Astrocyte (in vitro differentiated cells and primary cell): ENCODE results near the gene STXBP5. TPM values are rescaled to one million over a fixed set of nuclear protein-coding genes. Genes with fewer than 3 reads are reported as not detected.

Source experiments
- DNase-seq: peaks from one replicate; pipeline ENCODE4 v3.0.0-alpha.2; 2010; ENCODE audit warnings: low read depth
- FAIRE-seq: peaks from 2 replicates; lab custom pipeline; 2011; peaks lifted over from hg19 to GRCh38; lab: Jason Lieb, UNC
- H2AFZ ChIP-seq: 2 replicates; pipeline ENCODE4 v1.6.0; 2012; ENCODE audit warnings: low read depth, low read length, inconsistent platforms
- H3K27ac ChIP-seq: 2 replicates; pipeline ENCODE4 v1.5.1; 2011; ENCODE audit warnings: low read depth, low read length, inconsistent platforms
- H3K27me3 ChIP-seq: 2 replicates; pipeline ENCODE4 v1.6.0; 2011; ENCODE audit warnings: low read length, inconsistent platforms; ENCODE audit not compliant: insufficient read depth
- H3K36me3 ChIP-seq: 2 replicates; pipeline ENCODE4 v1.5.1; 2011; ENCODE audit warnings: low read length, inconsistent platforms; ENCODE audit not compliant: insufficient read depth
- H3K4me1 ChIP-seq: 2 replicates; pipeline ENCODE4 v1.5.1; 2011; ENCODE audit warnings: low read length, inconsistent platforms; ENCODE audit not compliant: insufficient read depth
- H3K4me2 ChIP-seq: 2 replicates; pipeline ENCODE4 v1.6.0; 2012; ENCODE audit warnings: low read length, inconsistent platforms
- H3K4me3 ChIP-seq: 2 replicates; pipeline ENCODE4 v1.5.1; 2011; ENCODE audit warnings: low read depth, mild to moderate bottlenecking, low read length, inconsistent platforms; ENCODE audit not compliant: insufficient read depth
- H3K79me2 ChIP-seq: 2 replicates; pipeline ENCODE4 v1.6.0; 2012; ENCODE audit warnings: mild to moderate bottlenecking, low read length, inconsistent platforms; ENCODE audit not compliant: insufficient read depth
- H3K9ac ChIP-seq: 2 replicates; pipeline ENCODE4 v1.6.0; 2012; ENCODE audit warnings: mild to moderate bottlenecking, low read length, inconsistent platforms
- H3K9me3 ChIP-seq: 2 replicates; pipeline ENCODE4 v1.5.1; 2012; ENCODE audit warnings: low read depth, mild to moderate bottlenecking, low read length, inconsistent platforms; ENCODE audit not compliant: insufficient read depth
- H4K20me1 ChIP-seq: 2 replicates; pipeline ENCODE4 v1.6.0; 2012; ENCODE audit warnings: low read length, inconsistent platforms; ENCODE audit not compliant: insufficient read depth
- H3K27ac Mint-ChIP-seq: one replicate; pipeline ENCODE4 v1.8.0; 2021; ENCODE audit warnings: mild to moderate bottlenecking, mixed read lengths; ENCODE audit not compliant: unreplicated experiment
- H3K27me3 Mint-ChIP-seq: one replicate; pipeline ENCODE4 v1.8.0; 2021; ENCODE audit warnings: low read depth, mixed read lengths; ENCODE audit not compliant: unreplicated experiment
- H3K36me3 Mint-ChIP-seq: one replicate; pipeline ENCODE4 v1.8.0; 2021; ENCODE audit warnings: low read depth, mixed read lengths; ENCODE audit not compliant: unreplicated experiment
- H3K4me1 Mint-ChIP-seq: one replicate; pipeline ENCODE4 v1.8.0; 2021; ENCODE audit warnings: low read depth, mixed read lengths; ENCODE audit not compliant: unreplicated experiment
- H3K4me3 Mint-ChIP-seq: one replicate; pipeline ENCODE4 v1.8.0; 2021; ENCODE audit warnings: mild to moderate bottlenecking, moderate library complexity, mixed read lengths; ENCODE audit not compliant: unreplicated experiment
- H3K9me3 Mint-ChIP-seq: one replicate; pipeline ENCODE4 v1.8.0; 2021; ENCODE audit warnings: mild to moderate bottlenecking, mixed read lengths; ENCODE audit not compliant: unreplicated experiment
- CTCF ChIP-seq: IDR thresholded peaks from 2 replicates; pipeline ENCODE4 v1.5.1; 2011; ENCODE audit warnings: low read depth, mild to moderate bottlenecking, inconsistent platforms, low read length, moderate library complexity; ENCODE audit not compliant: insufficient read depth
- EZH2 ChIP-seq: IDR thresholded peaks from 2 replicates; pipeline ENCODE4 v1.6.1; 2012; ENCODE audit warnings: mild to moderate bottlenecking, low read length, inconsistent platforms; ENCODE audit not compliant: insufficient read depth
- total RNA-seq: library from RNA; stranded (reverse); gene quantifications from 2 replicates; pipeline ENCODE4 v1.2.1, GENCODE V29; 2021

Gene STXBP5
- total RNA-seq, 1 donor from 2014 or later = 25.7 TPM

- H3K27ac ChIP-seq = no peak overlapping the region
- H3K27ac Mint-ChIP-seq = no peak overlapping the region
- H3K79me2 ChIP-seq = no peaks in the 10 kb centered on the region
- H3K4me1 ChIP-seq = no peaks in the 10 kb centered on the region
- H3K4me2 ChIP-seq = no peak overlapping the region
- no peak for DNase-seq
- no peak overlapping the region for H2AFZ ChIP-seq
- no peaks in the 10 kb centered on the region for H3K4me1 Mint-ChIP-seq
- no peaks in the 10 kb centered on the region for H3K36me3 Mint-ChIP-seq
- H3K27me3 Mint-ChIP-seq = peaks cover 3% of the 10 kb centered on the region
- H3K27me3 ChIP-seq = no peaks in the 10 kb centered on the region
- H3K9me3 ChIP-seq = no peaks in the 10 kb centered on the region
- H3K4me3 ChIP-seq = no peak overlapping the region
- FAIRE-seq = no peak
- H3K36me3 ChIP-seq = no peaks in the 10 kb centered on the region
- H3K4me3 Mint-ChIP-seq = no peak overlapping the region
- H3K9me3 Mint-ChIP-seq = no peaks in the 10 kb centered on the region
- H4K20me1 ChIP-seq = no peaks in the 10 kb centered on the region
- no peak for TF ChIP-seq EZH2
- TF ChIP-seq CTCF = no peak
- no peak overlapping the region for H3K9ac ChIP-seq
Measured at GRCh38 chr6:147185216-147185615, 19.0 kb upstream of the STXBP5 start.

- peaks cover 5% of the 10 kb centered on the region for H3K27me3 Mint-ChIP-seq
- no peak overlapping the region for H3K4me2 ChIP-seq
- no peak overlapping the region for H3K9ac ChIP-seq
- no peaks in the 10 kb centered on the region for H3K27me3 ChIP-seq
- H3K4me1 Mint-ChIP-seq = peaks cover 4% of the 10 kb centered on the region
- H3K9me3 Mint-ChIP-seq = no peaks in the 10 kb centered on the region
- H3K27ac ChIP-seq = no peak overlapping the region
- H3K4me3 Mint-ChIP-seq = no peak overlapping the region
- DNase-seq (peak; percentile 15), FAIRE-seq (no peak)
- no peaks in the 10 kb centered on the region for H3K36me3 Mint-ChIP-seq
- H3K4me1 ChIP-seq = peaks cover 5% of the 10 kb centered on the region
- H4K20me1 ChIP-seq = no peaks in the 10 kb centered on the region
- H3K4me3 ChIP-seq = no peak overlapping the region
- H3K79me2 ChIP-seq = no peaks in the 10 kb centered on the region
- H3K9me3 ChIP-seq = no peaks in the 10 kb centered on the region
- TF ChIP-seq EZH2 = no peak
- TF ChIP-seq CTCF = no peak
- H3K36me3 ChIP-seq = no peaks in the 10 kb centered on the region
- H2AFZ ChIP-seq = no peak overlapping the region
- H3K27ac Mint-ChIP-seq = no peak overlapping the region
Measured at GRCh38 chr6:147190556-147190955, 13.7 kb upstream of the STXBP5 start.

DNA sequence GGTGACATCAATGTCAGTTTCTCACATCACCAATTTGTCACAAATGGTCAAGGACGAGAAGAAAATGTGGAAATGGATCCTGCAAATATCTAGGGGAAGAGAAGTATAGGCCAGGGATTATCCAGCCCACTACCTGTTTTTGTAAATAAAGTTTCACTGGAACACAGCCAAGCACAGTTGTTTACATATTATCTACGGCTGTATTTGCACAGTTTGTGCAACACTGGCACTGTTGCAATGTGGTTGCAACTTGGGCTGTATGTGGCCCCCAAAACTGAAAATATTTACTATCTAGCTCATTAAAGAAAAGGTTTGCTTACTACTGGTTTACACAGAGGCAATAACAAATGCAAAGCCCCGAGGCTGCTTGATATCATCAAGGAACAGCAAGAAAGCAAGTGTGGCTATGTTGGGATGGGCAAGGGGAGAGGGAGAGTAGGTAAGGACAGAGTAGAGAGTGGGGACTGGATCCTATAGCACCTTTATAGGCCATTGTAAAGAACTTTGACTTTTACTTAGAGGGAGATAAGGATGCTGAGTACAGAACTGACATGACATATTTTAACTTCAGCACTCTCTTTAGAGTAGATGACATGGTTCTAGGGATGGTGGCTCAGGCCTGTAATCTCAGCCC, 11.8 kb upstream of the STXBP5 start:
- no peak for FAIRE-seq

More for the DNA sequence above, 11.8 kb upstream of the STXBP5 start:
- Histone ChIP-seq H3K9me3 (no peaks in the 10 kb centered on the region), H3K27me3 (no peaks in the 10 kb centered on the region), H3K4me3 (no peak overlapping the region), H4K20me1 (no peaks in the 10 kb centered on the region), H3K4me1 (peaks cover 5% of the 10 kb centered on the region), H3K79me2 (no peaks in the 10 kb centered on the region), H3K27ac (no peak overlapping the region), H3K36me3 (no peaks in the 10 kb centered on the region), H3K9ac (no peak overlapping the region), H2AFZ (no peak overlapping the region), H3K4me2 (no peak overlapping the region)
- no peak for DNase-seq
- Mint-ChIP-seq H3K36me3 (no peaks in the 10 kb centered on the region), H3K27me3 (peaks cover 5% of the 10 kb centered on the region), H3K4me3 (no peak overlapping the region), H3K27ac (no peak overlapping the region), H3K9me3 (no peaks in the 10 kb centered on the region), H3K4me1 (peaks cover 4% of the 10 kb centered on the region)
- TF ChIP-seq EZH2 = no peak
- no peak for TF ChIP-seq CTCF
